Pancreas (tissue), 10 donors: Measurements from ENCODE around the gene IL1RAP. TPM values are rescaled to one million over a fixed set of nuclear protein-coding genes. Genes with fewer than 3 reads are reported as not detected.
A peak's percentile ranks its signal among the peaks of the same experiment; 100 is the strongest.

Experiments used
- ATAC-seq, 4 donors: fragments of 200-7000 bp; cut with Tn5 transposase; one replicate each; pipeline versions ENCODE4 v1.8.0 to v1.9.1; 2020; ENCODE audit warnings: mild to moderate bottlenecking in 4 of 4, moderate library complexity in 4 of 4
- DNase-seq, 6 donors: peaks; one replicate each; pipeline ENCODE4 v3.0.0-alpha.2; 2020
- FAIRE-seq: peaks from 2 replicates; lab custom pipeline; 2012; peaks lifted over from hg19 to GRCh38; lab: Jason Lieb, UNC
- H3K27ac ChIP-seq, 4 donors: fragments of 200-600 bp; sonication (generic); 1 replicate in 3 of 4; 2 replicates in 1 of 4; pipeline versions ENCODE4 v1.5.0 to v1.8.0; 2020
- H3K27me3 ChIP-seq, 4 donors: fragments of 200-600 bp; one replicate each; pipeline ENCODE4 v1.8.0; 2021
- H3K36me3 ChIP-seq, 3 donors: fragments of 200-600 bp; sonication (generic) in 1 of 3; one replicate each; pipeline versions ENCODE4 v1.5.0 to v1.8.0; 2020 to 2021
- H3K4me1 ChIP-seq, 3 donors: fragments of 200-600 bp; one replicate each; pipeline ENCODE4 v1.8.0; 2021
- H3K4me3 ChIP-seq, 4 donors: fragments of 200-600 bp; sonication (generic) in 2 of 4; one replicate each; pipeline versions ENCODE4 v1.5.0 to v1.8.0; 2020 to 2021
- H3K9me3 ChIP-seq, 4 donors: fragments of 200-600 bp; one replicate each; pipeline ENCODE4 v1.8.0; 2021
- WGBS, 2 donors: extraction: QIAGEN DNeasy Blood & Tissue Kit; methylation state at CpG; one replicate each; pipeline ENCODE4 v1.1.7; 2013; 5-methylcytosine and 5-hydroxymethylcytosine counted together
- intact Hi-C, 3 donors: fragments of 100-400 bp; cut with DNase I; formaldehyde crosslinking; loops; one replicate each; pipeline versions ENCODE4 v1.11.1 to v1.14.2; 2022
- polyA plus RNA-seq, 2 donors: library from polyadenylated mRNA; stranded (reverse); fragments of 200-250 nt; gene quantifications; one replicate each; pipeline ENCODE4 v1.2.3, GENCODE V29; 2013
- total RNA-seq, 6 donors: library from RNA; stranded (reverse); fragmentation: NEBNext Ultra II Directional in 4 of 6; extraction: Animal tissue kit (Norgen Biotek cat#: 25700) in 4 of 6; gene quantifications; one replicate each; pipeline versions ENCODE4 v1.2.1 to v1.2.4, GENCODE V29; 2021 to 2023
- TF ChIP-seq, protein P1 (sequence below), 4 donors: fragments of 200-600 bp; sonication (generic) in 3 of 4; IDR thresholded peaks; one replicate each; pipeline versions ENCODE4 v1.5.0 to v1.8.0; 2021; ENCODE audit warnings: antibody characterized with exemption in 4 of 4
- donor health status: healthy with polysubstance abuse.
- donor health status: DM: no; HTN: no; CAD: no; lungs with moderate emphysema.
- donor health status: DM: no; HTN: no; CAD: no.
- donor health status: control.
- donor health status: control.
- donor health status: Bipolar disorder and iron deficiency.
- donor health status: DM: yes; HTN: yes; CAD: no.
- donor health status: DM: no; HTN: no; CAD: no.
- donor health status: DM: no; HTN: no; CAD: no.
- donor health status: DM: yes; HTN: yes; CAD: no.

IL1RAP gene
- total and polyA plus RNA-seq, 8 donors = 0.49 to 9.3 (median 3.4) TPM

DNA sequence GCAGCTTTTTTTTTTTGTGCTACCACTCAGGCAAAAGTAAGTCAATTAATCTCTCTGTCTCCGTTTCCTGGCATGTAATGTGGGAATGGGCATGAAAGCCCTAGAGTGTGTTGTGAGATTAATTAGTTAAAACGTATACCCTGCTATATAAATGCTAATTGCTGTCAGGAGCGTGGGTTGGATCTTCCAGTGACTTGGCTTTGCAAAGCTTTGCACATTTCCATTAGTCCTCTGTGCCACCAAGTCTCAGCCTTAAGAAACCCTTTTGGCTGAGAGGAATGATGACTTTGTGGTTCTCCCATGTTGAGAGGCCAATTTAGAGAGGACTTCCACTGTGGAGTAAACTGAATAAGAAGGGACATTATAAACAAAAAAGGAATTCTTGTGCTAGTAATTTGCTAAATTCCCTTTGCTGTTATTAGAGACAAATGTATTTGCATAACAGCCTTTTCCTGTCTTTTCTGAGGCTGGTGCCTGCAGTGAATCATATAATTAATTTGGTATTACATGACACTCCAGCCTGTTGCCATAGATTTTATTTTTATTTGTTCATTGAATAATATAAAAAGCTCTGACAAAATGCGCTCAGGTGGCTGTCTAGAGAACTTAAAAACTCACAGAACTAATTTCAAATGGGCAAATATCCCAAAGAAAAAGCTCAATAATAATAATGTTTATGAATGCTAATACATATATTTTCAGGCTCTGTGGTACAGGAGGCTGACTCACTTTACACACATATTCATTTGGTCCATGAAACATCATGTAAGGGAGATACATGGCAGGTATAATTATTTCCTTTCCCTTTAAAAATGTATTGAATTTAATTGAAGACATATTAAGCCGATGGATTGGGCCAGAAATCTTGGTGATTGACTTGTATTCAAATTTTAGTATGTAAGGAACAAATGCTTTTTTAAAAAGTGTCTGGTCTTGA is 82.7 kb downstream of the IL1RAP start:
- H3K36me3 ChIP-seq = peaks cover 0 to 3% (median 0%) of the 10 kb centered on the region in 3 donors
- H3K4me1 ChIP-seq = peaks cover 0 to 22% (median 21%) of the 10 kb centered on the region in 3 donors
- H3K4me3 ChIP-seq = no peak overlapping the region
- 50 to 57% methylated on average over 5 of the region's 5 CpGs for WGBS, 2 donors
- peak overlapping the region in 1 of 4 donors; percentile 44 for H3K27ac ChIP-seq
- H3K27me3 ChIP-seq = no peaks in the 10 kb centered on the region
- TF ChIP-seq, protein P1, sequence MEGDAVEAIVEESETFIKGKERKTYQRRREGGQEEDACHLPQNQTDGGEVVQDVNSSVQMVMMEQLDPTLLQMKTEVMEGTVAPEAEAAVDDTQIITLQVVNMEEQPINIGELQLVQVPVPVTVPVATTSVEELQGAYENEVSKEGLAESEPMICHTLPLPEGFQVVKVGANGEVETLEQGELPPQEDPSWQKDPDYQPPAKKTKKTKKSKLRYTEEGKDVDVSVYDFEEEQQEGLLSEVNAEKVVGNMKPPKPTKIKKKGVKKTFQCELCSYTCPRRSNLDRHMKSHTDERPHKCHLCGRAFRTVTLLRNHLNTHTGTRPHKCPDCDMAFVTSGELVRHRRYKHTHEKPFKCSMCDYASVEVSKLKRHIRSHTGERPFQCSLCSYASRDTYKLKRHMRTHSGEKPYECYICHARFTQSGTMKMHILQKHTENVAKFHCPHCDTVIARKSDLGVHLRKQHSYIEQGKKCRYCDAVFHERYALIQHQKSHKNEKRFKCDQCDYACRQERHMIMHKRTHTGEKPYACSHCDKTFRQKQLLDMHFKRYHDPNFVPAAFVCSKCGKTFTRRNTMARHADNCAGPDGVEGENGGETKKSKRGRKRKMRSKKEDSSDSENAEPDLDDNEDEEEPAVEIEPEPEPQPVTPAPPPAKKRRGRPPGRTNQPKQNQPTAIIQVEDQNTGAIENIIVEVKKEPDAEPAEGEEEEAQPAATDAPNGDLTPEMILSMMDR (IDR thresholded peaks at IDR 0.05) = no peak
- ATAC-seq = peak in 1 of 4 donors; percentile 9
- no peak for DNase-seq
- intact Hi-C loops = no loop called here
- FAIRE-seq = no peak
- no peaks in the 10 kb centered on the region for H3K9me3 ChIP-seq

DNA sequence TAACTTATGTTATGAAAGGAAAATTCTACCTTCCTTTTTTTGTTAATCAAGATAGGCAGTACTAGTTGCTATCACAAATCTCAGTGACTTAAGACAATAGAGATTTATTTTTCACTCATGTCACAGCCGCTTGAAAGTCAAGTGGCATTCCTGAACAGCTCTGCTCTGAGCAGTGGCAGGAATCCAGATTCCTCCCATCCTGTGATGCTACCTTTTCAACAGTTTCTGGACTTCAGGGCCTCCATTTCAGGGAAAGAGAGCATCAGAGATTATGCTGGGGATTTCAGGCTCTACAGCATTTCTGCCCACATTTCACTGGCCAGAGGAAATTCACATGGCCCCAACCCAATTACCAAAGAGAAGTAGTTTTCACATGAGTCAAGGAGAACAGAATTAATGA is 83.4 kb downstream of the IL1RAP start:
- H3K27ac ChIP-seq = no peak overlapping the region
- H3K4me1 ChIP-seq = peaks cover 0 to 21% (median 19%) of the 10 kb centered on the region in 3 donors
- H3K36me3 ChIP-seq = peaks cover 0 to 3% (median 0%) of the 10 kb centered on the region in 3 donors
- intact Hi-C loops = no loop called here
- DNase-seq = no peak
- no peak for ATAC-seq
- no peak overlapping the region for H3K4me3 ChIP-seq
- TF ChIP-seq, protein P1 (IDR thresholded peaks at IDR 0.05) = no peak
- no peaks in the 10 kb centered on the region for H3K27me3 ChIP-seq
- H3K9me3 ChIP-seq = no peaks in the 10 kb centered on the region
- no peak for FAIRE-seq
- WGBS, 2 donors = 67 to 68% methylated on average over 1 of the region's 1 CpG

DNA sequence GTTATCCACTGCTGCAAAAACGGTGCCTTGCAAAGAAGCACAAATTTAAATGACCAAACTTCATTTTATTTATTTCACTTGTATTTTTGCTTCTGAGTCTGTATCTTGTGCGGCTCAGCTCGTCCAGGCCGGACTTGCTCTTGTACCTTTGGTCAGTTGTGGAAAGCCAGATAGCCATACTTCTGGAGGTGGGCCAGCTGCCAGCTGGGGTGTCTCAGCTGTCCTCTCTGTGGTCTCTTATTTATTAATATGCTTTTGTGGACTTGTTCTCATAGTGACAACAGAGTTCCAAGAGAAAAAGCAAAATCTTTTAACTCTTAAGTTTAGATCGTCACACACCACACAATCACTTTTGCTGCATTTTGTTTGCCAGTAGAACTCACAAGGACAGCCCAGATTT is 87.7 kb downstream of the IL1RAP start:
- TF ChIP-seq, protein P1 (IDR thresholded peaks at IDR 0.05) = no peak
- H3K4me3 ChIP-seq = no peak overlapping the region
- H3K27ac ChIP-seq = no peak overlapping the region
- no peak for FAIRE-seq
- peaks cover 0 to 3% (median 0%) of the 10 kb centered on the region in 3 donors for H3K36me3 ChIP-seq
- peak in 1 of 6 donors; percentile 20 for DNase-seq
- 45 to 55% methylated on average over 5 of the region's 5 CpGs for WGBS, 2 donors
- intact Hi-C loops = no loop called here
- peak in 1 of 4 donors; percentile 42 for ATAC-seq
- no peaks in the 10 kb centered on the region for H3K9me3 ChIP-seq
- H3K27me3 ChIP-seq = no peaks in the 10 kb centered on the region
- H3K4me1 ChIP-seq = peaks cover 0 to 8% (median 6%) of the 10 kb centered on the region in 3 donors

DNA sequence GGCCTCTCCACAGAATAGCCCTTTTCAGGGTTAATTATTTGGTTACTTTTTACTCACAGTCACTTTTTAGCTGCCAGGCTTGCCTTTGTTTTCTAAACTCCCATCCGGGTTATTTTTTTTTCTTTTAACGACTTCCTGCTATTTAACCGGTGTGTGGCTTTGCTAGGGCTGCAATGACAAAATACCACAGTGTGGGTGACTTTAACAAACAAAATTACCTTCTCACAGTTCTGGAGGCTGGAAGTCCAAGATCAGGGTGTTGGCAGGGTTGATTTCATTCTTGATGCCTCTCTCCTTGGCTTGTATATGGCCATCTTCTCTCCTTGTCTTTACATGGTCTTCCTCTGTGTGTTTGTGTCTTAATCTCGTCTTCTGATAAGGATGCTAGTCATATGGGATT is 91.5 kb downstream of the IL1RAP start:
- intact Hi-C loops = no loop called here
- Histone ChIP-seq H3K4me1 (no peaks in the 10 kb centered on the region), H3K36me3 (no peaks in the 10 kb centered on the region), H3K9me3 (no peaks in the 10 kb centered on the region), H3K27ac (no peak overlapping the region), H3K4me3 (no peak overlapping the region), H3K27me3 (no peaks in the 10 kb centered on the region)
- ATAC-seq = no peak
- FAIRE-seq = no peak
- DNase-seq = no peak
- TF ChIP-seq, protein P1 (IDR thresholded peaks at IDR 0.05) = no peak
- 50 to 62% methylated on average over 4 of the region's 4 CpGs for WGBS, 2 donors

DNA sequence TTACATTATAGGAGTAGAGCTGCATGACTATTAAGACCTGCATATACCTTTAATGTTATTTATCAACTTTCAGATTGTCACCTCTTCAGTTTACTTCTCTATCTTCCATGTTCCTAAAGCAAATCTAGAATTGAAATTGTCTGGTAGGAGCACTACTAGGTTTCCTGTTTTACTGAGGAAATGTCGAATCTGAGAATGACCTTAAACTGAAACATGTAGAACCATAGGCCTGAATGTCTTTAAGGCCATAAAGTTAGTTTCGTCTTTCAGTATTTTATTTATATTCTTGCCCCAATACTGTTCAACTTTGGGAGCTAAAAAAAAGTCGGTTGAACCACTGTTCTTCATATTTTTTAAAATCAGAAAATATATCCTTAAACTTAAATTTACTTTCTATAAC is 92.7 kb downstream of the IL1RAP start:
- no peak for ATAC-seq
- no peak for FAIRE-seq

More for the DNA sequence above, 92.7 kb downstream of the IL1RAP start:
- Histone ChIP-seq H3K27ac (no peak overlapping the region), H3K4me1 (no peaks in the 10 kb centered on the region), H3K27me3 (no peaks in the 10 kb centered on the region), H3K9me3 (no peaks in the 10 kb centered on the region), H3K4me3 (no peak overlapping the region), H3K36me3 (no peaks in the 10 kb centered on the region)
- no peak for DNase-seq
- intact Hi-C loops = no loop called here
- 57 to 65% methylated on average over 3 of the region's 3 CpGs for WGBS, 2 donors
- TF ChIP-seq, protein P1 (IDR thresholded peaks at IDR 0.05) = no peak
